ENCODE data around the gene SEMA3B.

- TF ChIP-seq EZH2phosphoT487 (IDR thresholded peaks at IDR 0.05; ENCODE audit: unreplicated experiment) (no peak), EZH2 (IDR thresholded peaks at IDR 0.05; ENCODE audit: low read depth, unreplicated experiment) (no peak), REST (IDR thresholded peaks at IDR 0.05; ENCODE audit: unreplicated experiment) (no peak), POLR2AphosphoS5 (IDR thresholded peaks at IDR 0.05; ENCODE audit: low read depth) (no peak)
- TF ChIP-seq, protein P1, sequence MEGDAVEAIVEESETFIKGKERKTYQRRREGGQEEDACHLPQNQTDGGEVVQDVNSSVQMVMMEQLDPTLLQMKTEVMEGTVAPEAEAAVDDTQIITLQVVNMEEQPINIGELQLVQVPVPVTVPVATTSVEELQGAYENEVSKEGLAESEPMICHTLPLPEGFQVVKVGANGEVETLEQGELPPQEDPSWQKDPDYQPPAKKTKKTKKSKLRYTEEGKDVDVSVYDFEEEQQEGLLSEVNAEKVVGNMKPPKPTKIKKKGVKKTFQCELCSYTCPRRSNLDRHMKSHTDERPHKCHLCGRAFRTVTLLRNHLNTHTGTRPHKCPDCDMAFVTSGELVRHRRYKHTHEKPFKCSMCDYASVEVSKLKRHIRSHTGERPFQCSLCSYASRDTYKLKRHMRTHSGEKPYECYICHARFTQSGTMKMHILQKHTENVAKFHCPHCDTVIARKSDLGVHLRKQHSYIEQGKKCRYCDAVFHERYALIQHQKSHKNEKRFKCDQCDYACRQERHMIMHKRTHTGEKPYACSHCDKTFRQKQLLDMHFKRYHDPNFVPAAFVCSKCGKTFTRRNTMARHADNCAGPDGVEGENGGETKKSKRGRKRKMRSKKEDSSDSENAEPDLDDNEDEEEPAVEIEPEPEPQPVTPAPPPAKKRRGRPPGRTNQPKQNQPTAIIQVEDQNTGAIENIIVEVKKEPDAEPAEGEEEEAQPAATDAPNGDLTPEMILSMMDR (conservative IDR thresholded peaks at IDR 0.05; ENCODE audit: low read depth in 2 of 2) = no peak
Measured at GRCh38 chr3:50270422-50271224, 1.7 kb downstream of the SEMA3B start.
